ENCODE data around the gene CACNA2D3. TPM values are rescaled to one million over a fixed set of nuclear protein-coding genes. Genes with fewer than 3 reads are reported as not detected.

The CACNA2D3 gene
- total RNA-seq, 6 experiments from 2014 or later: 0.14 to 0.23 (median 0.19) TPM; not detected in 2

DNA sequence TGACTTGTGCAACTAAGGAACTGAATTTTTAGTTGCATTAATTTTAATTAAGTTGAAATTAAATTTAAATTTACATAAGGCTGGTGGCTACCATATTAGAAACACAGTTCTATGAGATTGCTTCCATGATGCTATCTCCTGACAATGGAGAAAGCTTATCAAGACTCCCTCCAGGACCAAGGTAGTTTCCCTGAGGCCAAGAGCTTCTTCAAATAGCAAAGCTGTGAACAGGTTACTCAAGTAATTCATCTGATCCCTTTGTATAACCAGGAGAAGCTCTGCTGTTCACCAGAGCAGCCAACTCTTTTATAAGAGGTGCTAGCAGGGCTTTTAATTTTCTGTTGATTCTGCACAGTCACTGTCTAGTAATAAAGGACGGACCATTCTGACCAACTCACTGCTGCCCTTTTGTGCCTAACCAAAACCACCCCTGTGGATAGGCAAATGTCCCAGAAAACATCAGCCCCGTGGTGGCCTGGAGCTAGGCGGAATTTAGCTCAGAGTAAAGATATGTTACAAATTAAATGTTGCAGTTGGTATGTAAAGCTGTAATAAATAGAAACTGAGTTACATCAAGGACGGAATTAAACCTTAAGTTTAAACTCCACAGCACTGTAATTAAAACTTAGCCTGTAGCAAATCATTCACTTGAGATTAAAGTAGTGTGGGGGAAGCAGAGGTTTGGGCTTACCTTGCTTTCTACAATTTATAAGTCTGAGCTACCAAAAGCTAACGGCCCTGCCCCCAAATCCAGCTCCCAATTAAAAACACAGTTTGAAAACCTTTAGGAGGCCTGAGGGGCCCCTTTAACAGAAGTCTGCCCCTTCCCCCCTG lies 861.1 kb downstream of the CACNA2D3 start:
- Mint-ChIP-seq H3K27ac (no peak overlapping the region), H3K36me3 (ENCODE audit: low read depth) (no peaks in the 10 kb centered on the region), H3K9me3 (no peaks in the 10 kb centered on the region), H3K4me3 (no peak overlapping the region), H3K27me3 (ENCODE audit: insufficient read depth) (no peaks in the 10 kb centered on the region), H3K4me1 (ENCODE audit: low read depth) (peaks cover 13% of the 10 kb centered on the region)
- no peak for DNase-seq
- TF ChIP-seq, protein P1, sequence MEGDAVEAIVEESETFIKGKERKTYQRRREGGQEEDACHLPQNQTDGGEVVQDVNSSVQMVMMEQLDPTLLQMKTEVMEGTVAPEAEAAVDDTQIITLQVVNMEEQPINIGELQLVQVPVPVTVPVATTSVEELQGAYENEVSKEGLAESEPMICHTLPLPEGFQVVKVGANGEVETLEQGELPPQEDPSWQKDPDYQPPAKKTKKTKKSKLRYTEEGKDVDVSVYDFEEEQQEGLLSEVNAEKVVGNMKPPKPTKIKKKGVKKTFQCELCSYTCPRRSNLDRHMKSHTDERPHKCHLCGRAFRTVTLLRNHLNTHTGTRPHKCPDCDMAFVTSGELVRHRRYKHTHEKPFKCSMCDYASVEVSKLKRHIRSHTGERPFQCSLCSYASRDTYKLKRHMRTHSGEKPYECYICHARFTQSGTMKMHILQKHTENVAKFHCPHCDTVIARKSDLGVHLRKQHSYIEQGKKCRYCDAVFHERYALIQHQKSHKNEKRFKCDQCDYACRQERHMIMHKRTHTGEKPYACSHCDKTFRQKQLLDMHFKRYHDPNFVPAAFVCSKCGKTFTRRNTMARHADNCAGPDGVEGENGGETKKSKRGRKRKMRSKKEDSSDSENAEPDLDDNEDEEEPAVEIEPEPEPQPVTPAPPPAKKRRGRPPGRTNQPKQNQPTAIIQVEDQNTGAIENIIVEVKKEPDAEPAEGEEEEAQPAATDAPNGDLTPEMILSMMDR (IDR thresholded peaks at IDR 0.05): no peak

DNA sequence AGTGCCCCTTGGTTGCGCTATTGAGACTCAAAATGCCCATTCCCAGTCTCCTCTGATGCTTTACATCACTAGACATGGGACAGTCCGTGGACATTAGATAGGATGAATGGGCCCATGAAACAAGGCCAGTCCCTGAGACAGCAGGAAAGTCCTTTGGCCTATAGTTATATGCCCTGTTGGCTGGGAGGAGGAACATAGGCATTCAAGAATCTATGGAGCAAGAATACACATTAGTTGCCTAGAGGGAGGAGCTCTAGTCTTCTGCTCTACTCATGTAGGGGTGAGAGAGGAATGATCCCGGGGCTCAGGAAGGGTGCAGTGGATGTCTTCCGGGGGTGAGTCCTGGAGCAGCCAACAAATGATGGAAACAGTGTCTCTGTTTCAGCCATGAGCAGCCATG lies 863.5 kb downstream of the CACNA2D3 start:
- TF ChIP-seq, protein P1 (IDR thresholded peaks at IDR 0.05): no peak
- no peaks in the 10 kb centered on the region for H3K9me3 Mint-ChIP-seq
- no peak for DNase-seq
- H3K27me3 Mint-ChIP-seq (ENCODE audit: insufficient read depth): no peaks in the 10 kb centered on the region
- peaks cover 28% of the 10 kb centered on the region for H3K4me1 Mint-ChIP-seq (ENCODE audit: low read depth)
- no peak overlapping the region for H3K27ac Mint-ChIP-seq
- no peak overlapping the region for H3K4me3 Mint-ChIP-seq
- no peaks in the 10 kb centered on the region for H3K36me3 Mint-ChIP-seq (ENCODE audit: low read depth)

DNA sequence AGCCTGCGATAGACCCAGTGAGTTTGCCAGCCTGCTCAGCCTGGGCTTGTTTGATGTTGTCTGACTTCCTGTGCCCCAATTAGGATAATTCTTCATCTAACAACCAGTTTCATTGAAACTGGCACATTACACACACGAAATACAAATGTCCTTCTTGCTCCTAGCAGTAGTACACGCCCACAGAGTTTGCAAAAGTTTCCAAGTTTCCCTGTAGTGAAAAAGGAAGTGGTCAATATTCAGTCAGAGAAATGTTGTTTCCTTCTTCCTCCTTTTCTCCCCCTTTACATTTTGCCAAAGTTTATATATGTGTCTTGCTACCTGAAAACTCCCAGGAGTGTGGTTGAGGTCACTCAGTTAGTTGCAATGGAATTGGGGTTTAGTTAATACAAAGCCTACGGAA lies 863.9 kb downstream of the CACNA2D3 start:
- H3K9me3 Mint-ChIP-seq: no peaks in the 10 kb centered on the region
- H3K27ac Mint-ChIP-seq: no peak overlapping the region
- no peaks in the 10 kb centered on the region for H3K36me3 Mint-ChIP-seq (ENCODE audit: low read depth)
- H3K4me1 Mint-ChIP-seq (ENCODE audit: low read depth): peaks cover 28% of the 10 kb centered on the region
- H3K27me3 Mint-ChIP-seq (ENCODE audit: insufficient read depth): no peaks in the 10 kb centered on the region
- no peak overlapping the region for H3K4me3 Mint-ChIP-seq
- DNase-seq: no peak
- TF ChIP-seq, protein P1 (IDR thresholded peaks at IDR 0.05): no peak

DNA sequence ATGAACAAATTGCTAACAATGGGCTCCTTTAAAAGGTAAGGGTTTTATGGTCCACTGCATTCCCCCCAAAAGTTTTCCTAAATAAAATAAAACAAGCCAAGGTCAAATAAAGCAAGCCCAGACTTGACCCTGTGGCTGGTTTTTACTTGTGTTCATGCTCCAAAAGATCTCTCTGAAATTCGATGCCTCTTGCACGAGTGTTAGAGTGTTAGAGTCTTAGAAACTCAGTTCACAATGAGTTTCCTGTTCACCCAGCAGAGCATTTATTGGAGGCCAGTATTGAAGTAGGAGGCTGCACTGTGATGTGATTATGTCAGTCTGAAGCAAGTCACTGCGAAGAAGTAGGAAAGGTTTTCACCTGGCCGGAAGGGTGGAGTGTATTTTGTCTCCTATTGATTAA lies 865.4 kb downstream of the CACNA2D3 start:
- no peak for DNase-seq
- no peaks in the 10 kb centered on the region for H3K9me3 Mint-ChIP-seq
- H3K27ac Mint-ChIP-seq: no peak overlapping the region
- peaks cover 28% of the 10 kb centered on the region for H3K4me1 Mint-ChIP-seq (ENCODE audit: low read depth)
- TF ChIP-seq, protein P1 (IDR thresholded peaks at IDR 0.05): no peak
- no peak overlapping the region for H3K4me3 Mint-ChIP-seq
- peaks cover 2% of the 10 kb centered on the region; the same call in 1 of the 2 replicates for H3K27me3 Mint-ChIP-seq (ENCODE audit: insufficient read depth)
- H3K36me3 Mint-ChIP-seq (ENCODE audit: low read depth): no peaks in the 10 kb centered on the region

DNA sequence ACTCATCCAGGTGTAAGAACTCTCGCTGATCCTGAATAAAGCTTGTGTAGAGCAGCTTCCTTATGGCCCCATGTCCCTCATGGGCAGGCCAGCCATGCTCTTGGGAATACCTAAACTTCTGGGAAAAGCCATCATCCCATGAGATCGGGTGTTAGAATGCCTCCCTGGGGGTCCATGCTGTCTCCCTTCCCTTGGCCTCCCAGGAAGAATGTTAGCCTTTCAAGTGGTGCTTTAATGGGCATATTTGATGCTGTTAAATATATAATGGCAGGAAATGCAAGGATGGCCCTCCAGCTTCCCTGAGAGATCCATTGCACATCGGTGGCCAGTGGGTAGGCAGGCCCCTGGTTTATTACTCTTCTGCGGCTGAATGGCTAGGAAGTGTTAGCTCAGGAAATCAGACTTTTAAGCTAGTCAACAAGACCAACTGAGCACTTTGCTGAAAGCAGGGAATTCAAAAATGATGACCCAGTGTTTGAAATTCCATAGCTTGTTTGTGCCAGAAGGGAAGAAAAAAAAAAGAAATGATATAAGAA lies 866.0 kb downstream of the CACNA2D3 start:
- DNase-seq: no peak
- H3K9me3 Mint-ChIP-seq: no peaks in the 10 kb centered on the region
- TF ChIP-seq, protein P1 (IDR thresholded peaks at IDR 0.05): no peak
- H3K36me3 Mint-ChIP-seq (ENCODE audit: low read depth): no peaks in the 10 kb centered on the region
- peak overlapping the region; percentile 16; the same call in 1 of the 2 replicates for H3K4me3 Mint-ChIP-seq
- H3K27me3 Mint-ChIP-seq (ENCODE audit: insufficient read depth): peaks cover 2% of the 10 kb centered on the region; the same call in 1 of the 2 replicates
- peak overlapping the region; percentile 76 for H3K27ac Mint-ChIP-seq
- H3K4me1 Mint-ChIP-seq (ENCODE audit: low read depth): peaks cover 28% of the 10 kb centered on the region
